Measurements from ENCODE around the gene BCL6.

The BCL6 gene

DNA sequence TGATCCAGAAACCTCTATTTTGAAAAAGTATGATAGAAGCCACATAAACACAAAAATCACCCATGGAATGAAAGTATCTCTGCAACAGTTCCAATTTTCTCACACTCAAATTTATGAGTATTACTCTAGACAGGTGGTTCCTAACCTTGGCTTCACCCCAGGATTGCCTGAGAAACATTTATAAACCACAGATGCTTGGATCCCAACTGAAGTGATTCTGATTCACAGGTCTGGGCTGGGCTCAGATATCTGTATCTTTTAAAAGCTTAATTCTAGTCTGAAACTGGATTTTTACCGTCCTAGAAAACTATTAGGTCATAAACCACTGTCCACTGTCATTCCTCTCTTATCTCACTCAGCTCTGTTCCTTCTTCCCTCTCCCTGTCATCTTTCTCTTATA, 67.7 kb downstream of the BCL6 start:
- no peak for DNase-seq (ENCODE audit: low read depth in 3 of 3)

DNA sequence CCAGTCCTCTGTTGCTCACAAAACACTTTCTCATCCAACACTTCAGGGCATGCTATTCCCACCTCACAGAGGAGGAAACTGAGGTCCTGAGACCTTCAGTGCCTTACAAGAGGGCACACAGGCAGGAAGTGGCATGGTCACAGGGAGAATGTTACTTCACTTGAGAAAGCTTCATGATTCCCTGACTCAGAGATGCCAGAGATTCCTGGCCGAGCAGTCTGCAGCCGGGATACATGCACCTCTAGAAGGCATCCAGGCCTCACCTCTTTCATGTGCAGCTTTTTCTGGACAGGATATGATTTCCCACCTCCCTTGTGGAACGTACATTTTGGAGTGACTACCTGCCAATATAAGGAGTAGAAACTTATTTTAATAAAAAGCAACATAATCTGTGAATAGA, 72.3 kb downstream of the BCL6 start:
- DNase-seq (ENCODE audit: low read depth in 3 of 3), result no peak

All from stimulated activated CD4-positive, alpha-beta T cell treated with anti-CD3 and anti-CD28 coated beads, TNF-alpha, amount 100 ng/mL, for 4 hours (primary cell).